ENCODE measurements around the gene MSMO1.

MSMO1 gene

GRCh38 chr4:165324918-165325304 lies 2.6 kb upstream of the MSMO1 start:
- Histone ChIP-seq H3K9ac (ENCODE audit: low read length) (no peak overlapping the region), H3K9me3 (ENCODE audit: control insufficient read depth, insufficient read depth, low read depth, low read length) (peaks cover 4% of the 10 kb centered on the region; the same call in 1 of the 2 replicates), H3K36me3 (ENCODE audit: control insufficient read depth, insufficient read depth, low read length) (peaks cover 7% of the 10 kb centered on the region), H3K4me1 (ENCODE audit: control insufficient read depth, insufficient read depth, low read length) (peaks cover 12% of the 10 kb centered on the region), H3K27me3 (ENCODE audit: control insufficient read depth, insufficient read depth, low read length) (no peaks in the 10 kb centered on the region), H3K27ac (ENCODE audit: low read depth, low read length) (no peak overlapping the region), H3K4me3 (ENCODE audit: low read depth, low read length) (no peak overlapping the region)

GRCh38 chr4:165325732-165326512 lies 1.5 kb upstream of the MSMO1 start:
- Histone ChIP-seq H3K4me1 (ENCODE audit: control insufficient read depth, insufficient read depth, low read length) (peaks cover 18% of the 10 kb centered on the region), H3K27ac (ENCODE audit: low read depth, low read length) (0 out of 2 replicates have a peak overlapping the region, but pooled peaks have one; percentile 53), H3K4me3 (ENCODE audit: low read depth, low read length) (peak overlapping the region; percentile 66), H3K27me3 (ENCODE audit: control insufficient read depth, insufficient read depth, low read length) (no peaks in the 10 kb centered on the region), H3K36me3 (ENCODE audit: control insufficient read depth, insufficient read depth, low read length) (peaks cover 17% of the 10 kb centered on the region), H3K9me3 (ENCODE audit: control insufficient read depth, insufficient read depth, low read depth, low read length) (peaks cover 4% of the 10 kb centered on the region; the same call in 1 of the 2 replicates), H3K9ac (ENCODE audit: low read length) (peak overlapping the region; percentile 29)

GRCh38 chr4:165326831-165327210 lies 648 bp upstream of the MSMO1 start:
- H3K4me1 ChIP-seq (ENCODE audit: control insufficient read depth, insufficient read depth, low read length) = peaks cover 25% of the 10 kb centered on the region

GRCh38 chr4:165328101-165328425 lies 594 bp downstream of the MSMO1 start:
- Histone ChIP-seq H3K9me3 (ENCODE audit: control insufficient read depth, insufficient read depth, low read depth, low read length) (peaks cover 4% of the 10 kb centered on the region; the same call in 1 of the 2 replicates), H3K9ac (ENCODE audit: low read length) (peak overlapping the region; percentile 85), H3K4me1 (ENCODE audit: control insufficient read depth, insufficient read depth, low read length) (peaks cover 34% of the 10 kb centered on the region), H3K36me3 (ENCODE audit: control insufficient read depth, insufficient read depth, low read length) (peaks cover 38% of the 10 kb centered on the region), H3K27me3 (ENCODE audit: control insufficient read depth, insufficient read depth, low read length) (no peaks in the 10 kb centered on the region), H3K4me3 (ENCODE audit: low read depth, low read length) (peak overlapping the region; percentile 96), H3K27ac (ENCODE audit: low read depth, low read length) (peak overlapping the region; percentile 46; the same call in 1 of the 2 replicates)

More at GRCh38 chr4:165326831-165327210, 648 bp upstream of the MSMO1 start:
- H3K4me3 ChIP-seq (ENCODE audit: low read depth, low read length) = peak overlapping the region; percentile 66
- H3K9me3 ChIP-seq (ENCODE audit: control insufficient read depth, insufficient read depth, low read depth, low read length) = peaks cover 4% of the 10 kb centered on the region; the same call in 1 of the 2 replicates
- H3K9ac ChIP-seq (ENCODE audit: low read length) = peak overlapping the region; percentile 56
- no peaks in the 10 kb centered on the region for H3K27me3 ChIP-seq (ENCODE audit: control insufficient read depth, insufficient read depth, low read length)
- peaks cover 26% of the 10 kb centered on the region for H3K36me3 ChIP-seq (ENCODE audit: control insufficient read depth, insufficient read depth, low read length)
- peak overlapping the region; percentile 53 for H3K27ac ChIP-seq (ENCODE audit: low read depth, low read length)

- H3K4me1 ChIP-seq (ENCODE audit: control insufficient read depth, insufficient read depth, low read length) = peaks cover 34% of the 10 kb centered on the region
- peak overlapping the region; percentile 96 for H3K4me3 ChIP-seq (ENCODE audit: low read depth, low read length)
- H3K36me3 ChIP-seq (ENCODE audit: control insufficient read depth, insufficient read depth, low read length) = peaks cover 45% of the 10 kb centered on the region
Measured at GRCh38 chr4:165328708-165329107, 1.2 kb downstream of the MSMO1 start.

GRCh38 chr4:165330071-165330470 lies 2.6 kb downstream of the MSMO1 start:
- H3K27me3 ChIP-seq (ENCODE audit: control insufficient read depth, insufficient read depth, low read length) = no peaks in the 10 kb centered on the region
- peaks cover 58% of the 10 kb centered on the region for H3K36me3 ChIP-seq (ENCODE audit: control insufficient read depth, insufficient read depth, low read length)
- H3K9me3 ChIP-seq (ENCODE audit: control insufficient read depth, insufficient read depth, low read depth, low read length) = peaks cover 4% of the 10 kb centered on the region; the same call in 1 of the 2 replicates
- H3K4me3 ChIP-seq (ENCODE audit: low read depth, low read length) = peak overlapping the region; percentile 96
- peaks cover 41% of the 10 kb centered on the region for H3K4me1 ChIP-seq (ENCODE audit: control insufficient read depth, insufficient read depth, low read length)
- H3K27ac ChIP-seq (ENCODE audit: low read depth, low read length) = no peak overlapping the region
- H3K9ac ChIP-seq (ENCODE audit: low read length) = peak overlapping the region; percentile 1

More at GRCh38 chr4:165328708-165329107, 1.2 kb downstream of the MSMO1 start:
- H3K27me3 ChIP-seq (ENCODE audit: control insufficient read depth, insufficient read depth, low read length) = no peaks in the 10 kb centered on the region
- H3K9me3 ChIP-seq (ENCODE audit: control insufficient read depth, insufficient read depth, low read depth, low read length) = peaks cover 4% of the 10 kb centered on the region; the same call in 1 of the 2 replicates
- H3K9ac ChIP-seq (ENCODE audit: low read length) = peak overlapping the region; percentile 85
- no peak overlapping the region for H3K27ac ChIP-seq (ENCODE audit: low read depth, low read length)

- H3K27me3 ChIP-seq (ENCODE audit: control insufficient read depth, insufficient read depth, low read length) = no peaks in the 10 kb centered on the region
- no peaks in the 10 kb centered on the region for H3K9me3 ChIP-seq (ENCODE audit: control insufficient read depth, insufficient read depth, low read depth, low read length)
- H3K36me3 ChIP-seq (ENCODE audit: control insufficient read depth, insufficient read depth, low read length) = peaks cover 64% of the 10 kb centered on the region
- peaks cover 38% of the 10 kb centered on the region for H3K4me1 ChIP-seq (ENCODE audit: control insufficient read depth, insufficient read depth, low read length)
- peak overlapping the region; percentile 96 for H3K4me3 ChIP-seq (ENCODE audit: low read depth, low read length)
- peak overlapping the region; percentile 1 for H3K9ac ChIP-seq (ENCODE audit: low read length)
- no peak overlapping the region for H3K27ac ChIP-seq (ENCODE audit: low read depth, low read length)
Measured at GRCh38 chr4:165330666-165331065, 3.2 kb downstream of the MSMO1 start.

- peaks cover 71% of the 10 kb centered on the region for H3K36me3 ChIP-seq (ENCODE audit: control insufficient read depth, insufficient read depth, low read length)
- H3K27ac ChIP-seq (ENCODE audit: low read depth, low read length) = no peak overlapping the region
- H3K9ac ChIP-seq (ENCODE audit: low read length) = peak overlapping the region; percentile 10
- H3K9me3 ChIP-seq (ENCODE audit: control insufficient read depth, insufficient read depth, low read depth, low read length) = no peaks in the 10 kb centered on the region
- H3K4me3 ChIP-seq (ENCODE audit: low read depth, low read length) = peak overlapping the region; percentile 96
- H3K4me1 ChIP-seq (ENCODE audit: control insufficient read depth, insufficient read depth, low read length) = peaks cover 32% of the 10 kb centered on the region
- H3K27me3 ChIP-seq (ENCODE audit: control insufficient read depth, insufficient read depth, low read length) = no peaks in the 10 kb centered on the region
Measured at GRCh38 chr4:165331359-165331758, 3.9 kb downstream of the MSMO1 start.

GRCh38 chr4:165331823-165332222 lies 4.4 kb downstream of the MSMO1 start:
- Histone ChIP-seq H3K9me3 (ENCODE audit: control insufficient read depth, insufficient read depth, low read depth, low read length) (no peaks in the 10 kb centered on the region), H3K4me3 (ENCODE audit: low read depth, low read length) (peak overlapping the region; percentile 96), H3K9ac (ENCODE audit: low read length) (no peak overlapping the region), H3K27me3 (ENCODE audit: control insufficient read depth, insufficient read depth, low read length) (no peaks in the 10 kb centered on the region), H3K27ac (ENCODE audit: low read depth, low read length) (no peak overlapping the region), H3K4me1 (ENCODE audit: control insufficient read depth, insufficient read depth, low read length) (peaks cover 30% of the 10 kb centered on the region), H3K36me3 (ENCODE audit: control insufficient read depth, insufficient read depth, low read length) (peaks cover 76% of the 10 kb centered on the region)

GRCh38 chr4:165332502-165332901 lies 5.0 kb downstream of the MSMO1 start:
- Histone ChIP-seq H3K4me3 (ENCODE audit: low read depth, low read length) (peak overlapping the region; percentile 96), H3K9me3 (ENCODE audit: control insufficient read depth, insufficient read depth, low read depth, low read length) (no peaks in the 10 kb centered on the region), H3K4me1 (ENCODE audit: control insufficient read depth, insufficient read depth, low read length) (peaks cover 30% of the 10 kb centered on the region), H3K27me3 (ENCODE audit: control insufficient read depth, insufficient read depth, low read length) (no peaks in the 10 kb centered on the region), H3K27ac (ENCODE audit: low read depth, low read length) (no peak overlapping the region), H3K9ac (ENCODE audit: low read length) (no peak overlapping the region), H3K36me3 (ENCODE audit: control insufficient read depth, insufficient read depth, low read length) (peaks cover 83% of the 10 kb centered on the region)

- H3K27ac ChIP-seq (ENCODE audit: low read depth, low read length) = no peak overlapping the region
- H3K4me3 ChIP-seq (ENCODE audit: low read depth, low read length) = peak overlapping the region; percentile 30; the same call in 1 of the 2 replicates
- no peaks in the 10 kb centered on the region for H3K9me3 ChIP-seq (ENCODE audit: control insufficient read depth, insufficient read depth, low read depth, low read length)
- peaks cover 28% of the 10 kb centered on the region for H3K4me1 ChIP-seq (ENCODE audit: control insufficient read depth, insufficient read depth, low read length)
- peaks cover 100% of the 10 kb centered on the region for H3K36me3 ChIP-seq (ENCODE audit: control insufficient read depth, insufficient read depth, low read length)
- H3K27me3 ChIP-seq (ENCODE audit: control insufficient read depth, insufficient read depth, low read length) = no peaks in the 10 kb centered on the region
- H3K9ac ChIP-seq (ENCODE audit: low read length) = no peak overlapping the region
Measured at GRCh38 chr4:165335163-165335703, 7.8 kb downstream of the MSMO1 start.
